OCI-LY3 (cell line): ENCODE data around the gene PAGR1.
"Not testable (repeated sequence)": the region's sequence is repeated elsewhere in the genome, so short reads cannot be mapped to it uniquely, and the experiment has no call there.

Source experiments
- H2AFZ ChIP-seq: fragments of 200-600, 300-600 bp; shearing (Covaris generic); 2 replicates; pipeline ENCODE4 v1.6.0; 2014; ENCODE audit warnings: antibody characterized with exemption, low read depth, low read length
- H3K27ac ChIP-seq: fragments of 200-600, 300-600 bp; sonication (generic); 2 replicates; pipeline ENCODE4 v1.5.1; 2014; ENCODE audit warnings: mild to moderate bottlenecking, low read length, moderate library complexity, mixed read lengths
- H3K27me3 ChIP-seq: fragments of 200-600, 300-600 bp; sonication (generic); 2 replicates; pipeline ENCODE4 v1.6.1; 2014; ENCODE audit warnings: low read depth, low read length, mixed read lengths
- H3K36me3 ChIP-seq: fragments of 200-600, 300-600 bp; sonication (generic); replicated peaks from 2 replicates; pipeline ENCODE3; 2014; ENCODE audit warnings: low read depth, low read length, mixed read lengths
- H3K4me1 ChIP-seq: fragments of 300-600, 200-600 bp; sonication (generic); 2 replicates; pipeline ENCODE4 v1.6.1; 2014; ENCODE audit warnings: low read length, mixed read lengths
- H3K4me2 ChIP-seq: fragments of 200-600, 300-600 bp; sonication (generic); 2 replicates; pipeline ENCODE4 v1.6.1; 2014; ENCODE audit warnings: low read length, mixed read lengths
- H3K4me3 ChIP-seq: fragments of 300-600, 200-600 bp; sonication (generic); 2 replicates; pipeline ENCODE4 v1.5.1; 2014; ENCODE audit warnings: antibody characterized with exemption, mild to moderate bottlenecking, low read length, moderate library complexity
- H3K79me2 ChIP-seq: fragments of 300-600, 200-600 bp; shearing (Covaris generic); 2 replicates; pipeline ENCODE4 v1.6.1; 2014; ENCODE audit warnings: mild to moderate bottlenecking, low read length, mixed read lengths
- H3K9ac ChIP-seq: fragments of 300-600, 200-600 bp; shearing (Covaris generic); 2 replicates; pipeline ENCODE4 v1.6.0; 2014; ENCODE audit warnings: mild to moderate bottlenecking, low read length, moderate library complexity
- H3K9me3 ChIP-seq: fragments of 200-600, 300-600 bp; shearing (Covaris generic); 2 replicates; pipeline ENCODE4 v1.6.1; 2014; ENCODE audit warnings: low read length, mixed read lengths; ENCODE audit not compliant: insufficient read depth
- H4K20me1 ChIP-seq: fragments of 200-600, 300-600 bp; sonication (generic); 2 replicates; pipeline ENCODE4 v1.6.1; 2016; ENCODE audit warnings: low read length, mixed read lengths; ENCODE audit not compliant: insufficient read depth
- EZH2phosphoT487 ChIP-seq: fragments of 200-600 bp; shearing (Covaris generic); IDR thresholded peaks from 2 replicates; pipeline ENCODE4 v1.6.1; 2018; ENCODE audit warnings: antibody characterized with exemption, mixed run types, low read depth
- TF ChIP-seq, protein P1 (sequence below): fragments of 200-600, 300-600 bp; sonication (generic); IDR thresholded peaks from 2 replicates; pipeline ENCODE4 v1.5.1; 2014; ENCODE audit warnings: antibody characterized with exemption, low read length, low read depth

Gene PAGR1

DNA sequence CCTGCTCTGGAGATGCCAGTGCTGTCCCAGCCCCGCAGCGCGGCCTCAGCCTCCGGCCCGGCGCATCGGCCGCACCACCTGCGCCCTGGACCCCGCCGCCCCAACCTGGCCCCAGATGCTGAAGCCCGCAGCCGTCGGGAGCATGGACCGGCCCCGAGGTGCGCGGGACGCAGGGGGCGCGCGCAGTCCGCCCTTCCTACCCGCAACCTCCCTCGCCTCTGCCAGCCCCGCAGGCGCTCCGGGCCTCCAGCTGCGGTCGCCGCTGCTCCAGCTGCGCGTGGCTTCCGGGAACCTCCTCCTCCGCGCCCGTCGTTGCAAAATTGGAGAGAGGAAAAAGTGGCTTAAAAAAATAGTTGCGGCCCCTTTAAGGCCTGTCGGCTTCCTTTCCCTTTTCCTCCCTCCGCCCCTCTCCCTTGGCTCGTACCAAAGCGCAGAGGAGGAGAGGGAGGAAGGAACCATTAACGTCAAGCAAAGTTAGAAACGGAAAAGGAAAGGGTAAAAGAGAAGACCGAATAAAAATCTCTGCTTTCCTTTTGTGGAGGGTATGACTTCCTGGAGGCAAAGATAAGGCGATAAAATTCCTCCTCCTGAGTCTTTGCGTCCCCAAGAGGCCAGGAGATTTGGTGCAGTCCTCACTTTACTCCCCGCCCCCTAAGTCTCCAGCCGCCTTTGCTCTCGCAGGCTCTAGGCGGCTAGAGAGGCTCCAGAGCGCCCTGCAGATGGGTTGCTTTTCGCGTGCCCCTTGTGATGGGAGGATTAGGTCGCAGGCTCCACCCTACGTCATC lies 47.1 kb downstream of the PAGR1 start, which contains the start of gene CDIPT:
Gene CDIPT, minus strand, starts transcription at position 343 of the 785 bp plus-strand sequence. CDS start 369 bp downstream, outside the sequence.
- Histone ChIP-seq H3K4me3 (peak within 1 kb of the TSS; percentile 84), H3K4me1 (peaks cover 9% of the 10 kb centered on the region), H3K36me3 (peaks cover 3% of the 10 kb centered on the region), H3K9ac (peak within 1 kb of the TSS; percentile 67), H3K27ac (peak within 1 kb of the TSS; percentile 59), H3K9me3 (no peaks in the 10 kb centered on the region), H3K4me2 (peak within 1 kb of the TSS; percentile 98), H3K79me2 (peaks cover 10% of the 10 kb centered on the region), H4K20me1 (no peaks in the 10 kb centered on the region), H2AFZ (peak within 1 kb of the TSS; percentile 92), H3K27me3 (no peaks in the 10 kb centered on the region)
- no peak for TF ChIP-seq EZH2phosphoT487
- TF ChIP-seq, protein P1, sequence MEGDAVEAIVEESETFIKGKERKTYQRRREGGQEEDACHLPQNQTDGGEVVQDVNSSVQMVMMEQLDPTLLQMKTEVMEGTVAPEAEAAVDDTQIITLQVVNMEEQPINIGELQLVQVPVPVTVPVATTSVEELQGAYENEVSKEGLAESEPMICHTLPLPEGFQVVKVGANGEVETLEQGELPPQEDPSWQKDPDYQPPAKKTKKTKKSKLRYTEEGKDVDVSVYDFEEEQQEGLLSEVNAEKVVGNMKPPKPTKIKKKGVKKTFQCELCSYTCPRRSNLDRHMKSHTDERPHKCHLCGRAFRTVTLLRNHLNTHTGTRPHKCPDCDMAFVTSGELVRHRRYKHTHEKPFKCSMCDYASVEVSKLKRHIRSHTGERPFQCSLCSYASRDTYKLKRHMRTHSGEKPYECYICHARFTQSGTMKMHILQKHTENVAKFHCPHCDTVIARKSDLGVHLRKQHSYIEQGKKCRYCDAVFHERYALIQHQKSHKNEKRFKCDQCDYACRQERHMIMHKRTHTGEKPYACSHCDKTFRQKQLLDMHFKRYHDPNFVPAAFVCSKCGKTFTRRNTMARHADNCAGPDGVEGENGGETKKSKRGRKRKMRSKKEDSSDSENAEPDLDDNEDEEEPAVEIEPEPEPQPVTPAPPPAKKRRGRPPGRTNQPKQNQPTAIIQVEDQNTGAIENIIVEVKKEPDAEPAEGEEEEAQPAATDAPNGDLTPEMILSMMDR: peak; percentile 71

DNA sequence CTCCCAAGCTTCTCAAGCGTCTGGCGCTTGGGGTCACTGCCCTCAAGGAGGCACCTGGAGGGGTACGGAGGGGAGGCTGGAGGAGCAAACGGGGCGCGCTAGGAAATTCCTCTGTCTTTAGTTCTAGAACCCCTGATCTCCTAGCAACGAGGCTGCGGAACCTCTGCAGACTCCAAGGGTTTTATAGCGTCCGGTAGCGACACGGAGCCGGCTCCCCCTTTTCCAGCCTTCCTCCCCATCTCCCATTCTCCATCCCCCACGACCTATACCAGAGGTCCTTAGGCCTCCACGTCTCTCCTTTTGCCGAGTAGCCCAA lies 47.7 kb downstream of the PAGR1 start:
- H3K4me1 ChIP-seq: peaks cover 9% of the 10 kb centered on the region

GRCh38 chr16:29864205-29864604 lies 48.3 kb downstream of the PAGR1 start:
- Histone ChIP-seq H3K4me2 (peak overlapping the region; percentile 98; the same call in 1 of the 2 replicates), H4K20me1 (no peaks in the 10 kb centered on the region), H3K9ac (no peak overlapping the region), H3K27ac (no peak overlapping the region), H3K27me3 (no peaks in the 10 kb centered on the region), H2AFZ (no peak overlapping the region), H3K36me3 (no peaks in the 10 kb centered on the region), H3K4me3 (no peak overlapping the region), H3K9me3 (no peaks in the 10 kb centered on the region), H3K79me2 (peaks cover 10% of the 10 kb centered on the region), H3K4me1 (peaks cover 9% of the 10 kb centered on the region)
- TF ChIP-seq, protein P1: no peak
- no peak for TF ChIP-seq EZH2phosphoT487

More for the DNA sequence above, 47.7 kb downstream of the PAGR1 start:
- peak overlapping the region; percentile 82 for H2AFZ ChIP-seq
- H3K9ac ChIP-seq: peak overlapping the region; percentile 28; the same call in 1 of the 2 replicates
- no peaks in the 10 kb centered on the region for H3K9me3 ChIP-seq
- H3K27me3 ChIP-seq: no peaks in the 10 kb centered on the region
- H3K4me2 ChIP-seq: peak overlapping the region; percentile 98
- H4K20me1 ChIP-seq: no peaks in the 10 kb centered on the region
- H3K79me2 ChIP-seq: peaks cover 10% of the 10 kb centered on the region
- H3K4me3 ChIP-seq: peak overlapping the region; percentile 84
- TF ChIP-seq, protein P1: no peak
- TF ChIP-seq EZH2phosphoT487: no peak
- H3K27ac ChIP-seq: no peak overlapping the region
- H3K36me3 ChIP-seq: no peaks in the 10 kb centered on the region

- Histone ChIP-seq H2AFZ (no peak overlapping the region), H3K36me3 (no peaks in the 10 kb centered on the region), H3K79me2 (no peaks in the 10 kb centered on the region), H4K20me1 (no peaks in the 10 kb centered on the region), H3K27me3 (no peaks in the 10 kb centered on the region), H3K4me1 (peaks cover 3% of the 10 kb centered on the region; the same call in 1 of the 2 replicates), H3K9me3 (no peaks in the 10 kb centered on the region), H3K4me3 (no peak overlapping the region), H3K27ac (no peak overlapping the region), H3K4me2 (no peak overlapping the region), H3K9ac (no peak overlapping the region)
- TF ChIP-seq, protein P1: no peak
- TF ChIP-seq EZH2phosphoT487: no peak
These were observed 52.6 kb downstream of the PAGR1 start for GRCh38 chr16:29868396-29869009.

GRCh38 chr16:29869067-29869466 lies 53.1 kb downstream of the PAGR1 start:
- not testable (repeated sequence) for H3K27me3 ChIP-seq

More at GRCh38 chr16:29869067-29869466, 53.1 kb downstream of the PAGR1 start:
- not testable (repeated sequence) for H3K27ac ChIP-seq, H3K9ac ChIP-seq, H3K9me3 ChIP-seq, H3K4me1 ChIP-seq, H3K36me3 ChIP-seq, H2AFZ ChIP-seq, H3K79me2 ChIP-seq, H4K20me1 ChIP-seq, H3K4me2 ChIP-seq, H3K4me3 ChIP-seq
